PC-3 (cell line): Measurements from ENCODE around the gene CFAP20DC. TPM values are rescaled to one million over a fixed set of nuclear protein-coding genes. Genes with fewer than 3 reads are reported as not detected.

Source experiments
- ATAC-seq: fragments of 200-7000 bp; cut with Tn5 transposase; 2 replicates; pipeline ENCODE4 v1.9.1; 2020; ENCODE audit warnings: mild to moderate bottlenecking, moderate library complexity
- BruUV-seq: library from RNA; stranded (reverse); fragments of 400-500 nt; replicated peaks from 2 replicates; lab custom pipeline; 2021; lab: Mats Ljungman, UMichigan
- CTCF ChIA-PET: fragments of 300-600 bp; sonication (Branson Sonifier 250); formaldehyde crosslinking; loops from one replicate; lab custom pipeline; 2022; ENCODE audit warnings: antibody characterized with exemption; lab: Charles Lee
- POLR2A ChIA-PET: fragments of 300-600 bp; sonication (Branson Sonifier 250); formaldehyde crosslinking; loops from one replicate; lab custom pipeline; 2022; ENCODE audit warnings: antibody characterized with exemption; ENCODE audit not compliant: unreplicated experiment; lab: Charles Lee
- DNase-seq: peaks from one replicate; pipeline ENCODE4 v3.0.0-alpha.2; 2015
- H2AFZ ChIP-seq: fragments of 300-600 bp; sonication (generic); 2 replicates; pipeline ENCODE4 v1.6.0; 2016; ENCODE audit warnings: antibody characterized with exemption, low read length
- H3F3A ChIP-seq: fragments of 300-600 bp; sonication (generic); one replicate; pipeline ENCODE4 v1.6.0; 2017; ENCODE audit warnings: antibody characterized with exemption, low read length, control low read depth, mild to moderate bottlenecking; ENCODE audit not compliant: unreplicated experiment
- H3K27ac ChIP-seq: fragments of 300-600 bp; sonication (generic); 2 replicates; pipeline ENCODE4 v1.5.1; 2016; ENCODE audit warnings: mild to moderate bottlenecking, low read length
- H3K27me3 ChIP-seq: fragments of 300-600 bp; sonication (generic); 2 replicates; pipeline ENCODE4 v1.6.1; 2016; ENCODE audit warnings: low read length, mixed read lengths
- H3K36me3 ChIP-seq: fragments of 300-600 bp; sonication (generic); 2 replicates; pipeline ENCODE4 v1.6.1; 2016; ENCODE audit warnings: low read depth, mixed run types, low read length, mixed read lengths
- H3K4me1 ChIP-seq: fragments of 300-600 bp; sonication (generic); 2 replicates; pipeline ENCODE4 v1.5.1; 2016; ENCODE audit warnings: low read length; ENCODE audit not compliant: insufficient read depth
- H3K4me2 ChIP-seq: fragments of 300-600 bp; sonication (generic); 2 replicates; pipeline ENCODE4 v1.6.0; 2016; ENCODE audit warnings: low read length
- H3K4me3 ChIP-seq: fragments of 300-600 bp; sonication (generic); 2 replicates; pipeline ENCODE4 v1.5.1; 2016; ENCODE audit warnings: mild to moderate bottlenecking, low read length, mixed read lengths
- H3K79me2 ChIP-seq: fragments of 300-600 bp; sonication (generic); 2 replicates; pipeline ENCODE4 v1.6.1; 2017; ENCODE audit warnings: low read length, mixed read lengths
- H3K9ac ChIP-seq: fragments of 300-600 bp; sonication (generic); 2 replicates; pipeline ENCODE4 v1.6.0; 2016; ENCODE audit warnings: mild to moderate bottlenecking, low read length
- H3K9me2 ChIP-seq: fragments of 300-600 bp; sonication (generic); replicated peaks from 2 replicates; pipeline ENCODE4 v1.6.1; 2016; ENCODE audit warnings: mixed run types, low read length, mixed read lengths
- H3K9me3 ChIP-seq: fragments of 300-600 bp; sonication (generic); 2 replicates; pipeline ENCODE4 v1.6.1; 2016; ENCODE audit warnings: low read length, mixed read lengths
- H4K20me1 ChIP-seq: fragments of 300-600 bp; sonication (generic); 2 replicates; pipeline ENCODE4 v1.6.1; 2016; ENCODE audit warnings: low read length, mixed read lengths
- CTCF ChIP-seq: fragments of 300-600 bp; sonication (generic); conservative IDR thresholded peaks from 2 replicates; pipeline ENCODE4 v1.5.1; 2017; ENCODE audit warnings: antibody characterized with exemption, low read depth, mild to moderate bottlenecking, low read length
- EZH2 ChIP-seq: fragments of 300-600 bp; sonication (generic); IDR thresholded peaks from one replicate; pipeline ENCODE4 v1.6.1; 2017; ENCODE audit warnings: antibody characterized with exemption, mild to moderate bottlenecking, low read length; ENCODE audit not compliant: unreplicated experiment
- EZH2phosphoT487 ChIP-seq: fragments of 300-600 bp; sonication (generic); IDR thresholded peaks from 2 replicates; pipeline ENCODE4 v1.6.1; 2018; ENCODE audit warnings: mild to moderate bottlenecking, antibody characterized with exemption, low read length, borderline replicate concordance
- intact Hi-C: fragments of 100-400 bp; cut with micrococcal nuclease; formaldehyde crosslinking; loops from 2 replicates; pipeline ENCODE4 v1.9.0; 2023
- total RNA-seq: library from RNA; depleted of rRNA; stranded (reverse); fragments of >200 nt; gene quantifications from 2 replicates; pipeline ENCODE4 v1.2.3, GENCODE V29; 2014

Gene CFAP20DC
- total RNA-seq, 1 experiment from 2014 or later: 15.4 TPM

- Histone ChIP-seq H3K36me3 (no peaks in the 10 kb centered on the region), H3K9me2 (no peaks in the 10 kb centered on the region), H3F3A (no peaks in the 10 kb centered on the region), H2AFZ (no peak overlapping the region), H3K27me3 (no peaks in the 10 kb centered on the region), H3K4me2 (no peak overlapping the region), H3K4me1 (peaks cover 9% of the 10 kb centered on the region; the same call in 1 of the 2 replicates), H3K79me2 (no peaks in the 10 kb centered on the region), H3K9me3 (no peaks in the 10 kb centered on the region), H3K27ac (no peak overlapping the region), H3K9ac (no peak overlapping the region), H4K20me1 (no peaks in the 10 kb centered on the region), H3K4me3 (no peak overlapping the region)
- BruUV-seq: no TSS peak
- ATAC-seq: no peak
- no peak for TF ChIP-seq CTCF
- no peak for TF ChIP-seq EZH2phosphoT487
- no peak for TF ChIP-seq EZH2
- CTCF ChIA-PET: no interaction called here
- intact Hi-C loops: no loop called here
- POLR2A ChIA-PET: interaction anchor here (0.8 kb wide), 1 partner anchor 552 kb away, joined by 6 read pairs; no protein-coding TSS in a partner anchor
- no peak for DNase-seq
These were observed 85.8 kb downstream of the CFAP20DC start for GRCh38 chr3:58963928-58964503.

GRCh38 chr3:58962816-58963215 lies 87.0 kb downstream of the CFAP20DC start:
- peaks cover 9% of the 10 kb centered on the region; the same call in 1 of the 2 replicates for H3K4me1 ChIP-seq
- no peak overlapping the region for H3K9ac ChIP-seq
- no peak for DNase-seq
- ChIA-PET POLR2A (no interaction called here), CTCF (no interaction called here)
- no peaks in the 10 kb centered on the region for H3K36me3 ChIP-seq
- H3F3A ChIP-seq: no peaks in the 10 kb centered on the region
- no peaks in the 10 kb centered on the region for H3K9me3 ChIP-seq
- BruUV-seq: no TSS peak
- peak; percentile 15; the same call in 1 of the 2 replicates for ATAC-seq
- no peaks in the 10 kb centered on the region for H3K9me2 ChIP-seq
- no peaks in the 10 kb centered on the region for H4K20me1 ChIP-seq
- no peak overlapping the region for H3K4me3 ChIP-seq
- no peak overlapping the region for H2AFZ ChIP-seq
- TF ChIP-seq EZH2phosphoT487 (no peak), EZH2 (no peak), CTCF (no peak)
- intact Hi-C loops: no loop called here
- no peak overlapping the region for H3K27ac ChIP-seq
- no peak overlapping the region for H3K4me2 ChIP-seq
- H3K79me2 ChIP-seq: no peaks in the 10 kb centered on the region
- no peaks in the 10 kb centered on the region for H3K27me3 ChIP-seq

GRCh38 chr3:58962040-58962651 lies 87.7 kb downstream of the CFAP20DC start:
- TF ChIP-seq EZH2: no peak
- no peak for TF ChIP-seq EZH2phosphoT487
- no peak for TF ChIP-seq CTCF
- H3K9me3 ChIP-seq: no peaks in the 10 kb centered on the region
- no peak overlapping the region for H3K9ac ChIP-seq
- H3K27me3 ChIP-seq: no peaks in the 10 kb centered on the region
- ATAC-seq (peak; percentile 66), DNase-seq (peak; percentile 3)
- peaks cover 9% of the 10 kb centered on the region; the same call in 1 of the 2 replicates for H3K4me1 ChIP-seq
- BruUV-seq: no TSS peak
- no peaks in the 10 kb centered on the region for H3K9me2 ChIP-seq
- no peak overlapping the region for H2AFZ ChIP-seq
- H3K4me3 ChIP-seq: no peak overlapping the region
- H3K79me2 ChIP-seq: no peaks in the 10 kb centered on the region
- intact Hi-C loops: no loop called here
- peak overlapping the region; percentile 23; the same call in 1 of the 2 replicates for H3K4me2 ChIP-seq
- no peaks in the 10 kb centered on the region for H3F3A ChIP-seq
- POLR2A ChIA-PET: no interaction called here
- H4K20me1 ChIP-seq: no peaks in the 10 kb centered on the region
- H3K36me3 ChIP-seq: no peaks in the 10 kb centered on the region
- CTCF ChIA-PET: interaction anchor here (0.6 kb wide), 1 partner anchor 32 kb away, joined by 6 read pairs; no protein-coding TSS in a partner anchor
- no peak overlapping the region for H3K27ac ChIP-seq
